GM23248 (cell line): ENCODE measurements around the gene LEKR1.

Source experiments
- EZH2 ChIP-seq: fragments of 200-600 bp; sonication (generic); IDR thresholded peaks from 2 replicates; pipeline ENCODE4 v1.6.1; 2018; ENCODE audit warnings: antibody characterized with exemption, mild to moderate bottlenecking; ENCODE audit not compliant: insufficient read depth, poor library complexity, severe bottlenecking
- EZH2phosphoT487 ChIP-seq: fragments of 200-600 bp; sonication (generic); IDR thresholded peaks from 2 replicates; pipeline ENCODE4 v1.6.1; 2018; ENCODE audit warnings: antibody characterized with exemption, moderate library complexity, mild to moderate bottlenecking, low read depth; ENCODE audit not compliant: insufficient read depth

- TF ChIP-seq EZH2phosphoT487 (no peak), EZH2 (no peak)
Measured at GRCh38 chr3:156923349-156923748, 97.2 kb downstream of the LEKR1 start.
